Measurements from ENCODE around the gene KLF3.

GRCh38 chr4:38676986-38677385 lies 13.0 kb downstream of the KLF3 start:
- TF ChIP-seq EP300 (IDR thresholded peaks at IDR 0.05) (no peak), POLR2AphosphoS5 (IDR thresholded peaks at IDR 0.05) (no peak), CTCF (IDR thresholded peaks at IDR 0.05) (no peak), POLR2A (IDR thresholded peaks at IDR 0.05; ENCODE audit: low read depth) (no peak)
